ENCODE data around the gene TTYH3.
"Not testable (repeated sequence)": the region's sequence is repeated elsewhere in the genome, so short reads cannot be mapped to it uniquely, and the experiment has no call there.

Gene TTYH3, protein sequence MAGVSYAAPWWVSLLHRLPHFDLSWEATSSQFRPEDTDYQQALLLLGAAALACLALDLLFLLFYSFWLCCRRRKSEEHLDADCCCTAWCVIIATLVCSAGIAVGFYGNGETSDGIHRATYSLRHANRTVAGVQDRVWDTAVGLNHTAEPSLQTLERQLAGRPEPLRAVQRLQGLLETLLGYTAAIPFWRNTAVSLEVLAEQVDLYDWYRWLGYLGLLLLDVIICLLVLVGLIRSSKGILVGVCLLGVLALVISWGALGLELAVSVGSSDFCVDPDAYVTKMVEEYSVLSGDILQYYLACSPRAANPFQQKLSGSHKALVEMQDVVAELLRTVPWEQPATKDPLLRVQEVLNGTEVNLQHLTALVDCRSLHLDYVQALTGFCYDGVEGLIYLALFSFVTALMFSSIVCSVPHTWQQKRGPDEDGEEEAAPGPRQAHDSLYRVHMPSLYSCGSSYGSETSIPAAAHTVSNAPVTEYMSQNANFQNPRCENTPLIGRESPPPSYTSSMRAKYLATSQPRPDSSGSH

DNA sequence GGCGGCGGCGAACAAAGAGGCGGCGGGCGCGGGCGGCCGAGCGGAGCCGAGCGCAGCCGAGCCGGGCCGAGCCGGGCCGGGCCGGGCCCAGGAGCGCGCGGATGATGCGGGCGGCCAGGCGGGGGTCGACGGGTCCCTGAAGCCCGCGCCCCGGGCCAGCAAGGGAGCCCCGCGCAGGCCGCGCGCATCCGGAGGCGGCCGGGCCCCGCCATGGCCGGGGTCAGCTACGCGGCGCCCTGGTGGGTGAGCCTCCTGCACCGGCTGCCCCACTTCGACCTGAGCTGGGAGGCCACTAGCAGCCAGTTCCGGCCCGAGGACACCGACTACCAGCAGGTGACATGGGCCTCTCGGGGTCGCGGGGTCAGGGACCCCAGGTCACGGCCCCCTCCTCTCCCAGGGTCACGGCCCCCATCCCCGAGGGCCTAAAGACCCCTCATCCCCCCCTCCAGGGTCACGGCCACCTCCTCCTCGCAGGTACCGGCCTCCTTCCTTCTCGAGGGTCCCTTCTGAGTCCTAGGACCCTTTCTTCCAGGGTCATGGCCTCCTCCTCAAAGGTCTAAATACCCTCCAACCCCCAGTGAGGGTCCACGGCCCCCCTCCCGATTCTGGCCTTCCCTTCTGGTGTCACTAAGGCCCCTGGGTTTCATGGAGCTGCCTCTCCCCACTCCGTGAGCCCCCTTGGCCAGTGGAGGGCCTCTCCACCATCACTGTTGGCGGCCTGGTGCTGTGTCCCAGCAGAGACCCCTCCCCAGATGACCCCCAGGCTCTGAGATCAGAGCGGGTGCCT is at the start of gene TTYH3:
Gene TTYH3 (plus strand): TSS at position 41 of the 787 bp plus-strand sequence. CDS start 170 bp downstream, at position 211.
- DNase-seq, result no peak

DNA sequence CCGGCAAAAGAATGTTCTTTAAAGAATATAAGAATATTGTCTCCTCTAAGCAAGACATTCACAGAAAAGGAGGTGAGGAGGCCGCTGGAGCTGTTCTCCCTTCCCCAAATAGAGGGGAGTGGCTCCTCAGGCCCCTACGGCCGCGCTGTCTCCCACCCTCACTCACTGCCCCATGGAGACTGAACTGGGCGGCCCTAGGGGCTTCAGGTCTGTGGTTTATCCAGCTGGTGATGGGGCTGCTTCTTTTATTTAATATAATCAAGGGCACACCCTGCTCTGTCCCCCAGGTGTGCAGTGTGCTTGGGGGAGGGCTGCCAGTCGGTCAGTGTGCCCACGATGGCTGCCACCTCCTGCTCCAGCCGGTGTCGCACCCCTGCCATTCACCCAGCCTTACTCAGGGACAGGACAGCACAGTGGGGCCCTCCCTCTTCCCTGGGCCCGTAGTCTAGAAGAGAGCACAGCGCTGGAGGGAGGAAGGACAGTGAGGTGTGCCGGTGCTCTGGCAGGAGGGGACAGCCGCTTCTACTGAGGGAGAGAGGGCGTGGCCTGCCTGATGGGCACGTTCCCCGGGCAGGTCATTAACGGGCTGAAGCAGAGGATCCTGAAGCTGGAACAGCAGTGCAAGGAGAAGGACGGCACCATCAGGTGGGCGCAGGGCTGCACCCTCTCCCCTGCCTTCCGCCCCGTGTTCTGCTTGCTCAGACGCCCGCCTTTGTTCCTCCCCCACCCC is 49.6 kb upstream of the TTYH3 start:
- DNase-seq, result no peak

DNA sequence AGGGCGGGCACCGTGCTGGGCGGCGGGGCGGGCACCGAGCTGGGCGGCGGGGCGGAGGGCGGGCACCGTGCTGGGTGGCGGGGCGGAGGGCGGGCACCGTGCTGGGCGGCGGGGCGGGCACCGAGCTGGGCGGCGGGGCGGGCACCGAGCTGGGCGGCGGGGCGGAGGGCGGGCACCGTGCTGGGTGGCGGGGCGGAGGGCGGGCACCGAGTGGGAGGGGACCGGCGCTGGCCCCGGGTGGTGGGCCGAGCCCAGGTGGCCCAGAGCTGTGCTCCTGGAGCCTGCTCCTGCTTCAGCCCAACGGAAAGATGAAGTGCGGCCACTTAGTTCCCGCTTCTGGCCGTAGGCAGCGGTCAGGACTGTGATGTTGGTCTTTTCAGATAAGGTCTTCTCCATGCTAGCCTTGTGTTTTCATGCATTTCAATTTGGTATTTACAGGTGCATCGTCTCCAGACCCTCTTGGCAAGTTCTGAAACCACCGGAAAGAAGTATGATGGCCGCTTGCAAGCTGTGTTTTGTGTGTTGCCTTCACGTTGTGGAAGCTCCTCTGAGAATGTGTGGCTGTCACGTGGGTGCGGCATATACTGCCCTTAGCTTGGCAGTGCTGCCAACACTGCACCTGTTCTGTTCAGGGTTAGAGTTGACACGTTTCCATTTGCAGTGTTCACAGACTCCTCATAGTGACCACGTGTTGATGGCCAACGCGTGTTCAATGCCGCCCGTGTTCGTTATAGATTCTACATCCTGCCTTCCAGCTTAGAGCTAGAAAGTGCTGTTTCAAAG is 47.8 kb upstream of the TTYH3 start:
- no peak for DNase-seq

DNA sequence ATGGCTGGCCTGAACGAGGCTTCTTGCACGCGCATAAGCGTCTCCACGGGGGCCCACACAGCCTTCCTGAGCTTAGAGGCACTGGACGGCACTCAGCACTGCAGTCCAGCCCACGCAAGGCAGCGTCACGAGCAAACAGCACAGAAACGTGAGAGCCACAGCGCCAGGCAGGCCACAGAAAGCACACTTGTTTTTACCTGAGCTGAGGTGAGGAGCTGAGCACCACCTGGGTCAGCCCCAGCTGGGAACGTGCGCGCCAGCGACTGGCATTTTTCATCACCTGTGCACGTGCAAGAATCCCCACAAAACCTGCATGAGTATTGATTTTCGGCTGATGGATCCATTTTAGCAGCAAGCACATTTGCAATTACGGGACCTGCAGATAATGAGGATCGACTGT is 46.3 kb upstream of the TTYH3 start:
- DNase-seq, result no peak

DNA sequence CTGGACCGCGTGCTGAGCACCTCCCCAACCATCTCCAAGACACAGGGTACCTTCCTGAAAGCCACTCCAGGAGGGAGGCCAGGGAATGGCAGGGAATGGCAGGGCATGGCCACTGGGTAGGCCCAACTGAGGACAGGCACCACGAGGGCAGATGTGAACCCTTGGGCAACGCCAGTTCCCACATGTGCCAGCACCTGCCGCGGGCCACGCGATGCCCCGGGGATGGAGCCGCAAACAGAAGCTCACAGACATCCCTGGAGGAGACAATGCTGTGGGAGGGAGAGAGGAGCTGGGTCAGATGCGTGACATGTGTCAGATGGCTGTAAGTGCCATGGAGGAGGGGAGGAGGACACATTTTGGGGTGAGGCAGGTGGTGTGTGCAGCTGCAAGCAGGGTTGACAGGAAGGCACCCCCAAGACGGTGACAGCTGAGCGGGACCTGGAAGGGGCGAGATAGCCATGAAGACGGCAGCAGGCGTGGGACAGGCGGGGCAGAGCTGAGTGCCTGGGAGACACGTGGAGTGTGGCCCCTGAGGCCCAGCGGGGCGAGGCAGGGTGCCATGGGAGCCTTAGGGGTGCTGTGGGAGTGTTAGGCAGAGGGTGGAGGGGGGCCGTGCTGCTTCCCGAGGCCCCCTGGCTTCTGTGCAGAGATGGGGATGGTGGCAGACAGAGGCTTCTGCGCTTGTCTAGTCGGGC is 45.3 kb upstream of the TTYH3 start:
- DNase-seq, result no peak

DNA sequence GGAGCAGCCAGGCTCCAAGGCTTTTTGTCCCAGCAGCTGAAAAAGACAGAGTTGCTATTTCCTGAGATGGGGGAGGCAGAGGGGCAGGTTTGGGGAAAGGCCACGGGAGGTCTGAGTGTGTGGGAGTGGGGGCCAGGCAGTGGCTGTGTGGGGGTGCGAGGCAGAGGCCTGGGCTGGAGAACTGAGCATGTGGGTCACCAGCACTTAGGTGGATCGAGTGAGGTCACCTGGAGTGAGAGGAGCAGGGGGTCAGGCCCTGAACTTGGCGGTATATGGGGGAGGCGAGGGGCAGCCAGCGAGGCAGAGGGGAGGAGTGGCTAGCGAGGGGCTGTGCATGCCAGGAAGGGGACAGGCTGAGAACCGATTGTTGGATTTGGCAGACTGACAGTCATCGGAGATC is 44.7 kb upstream of the TTYH3 start:
- no peak for DNase-seq

DNA sequence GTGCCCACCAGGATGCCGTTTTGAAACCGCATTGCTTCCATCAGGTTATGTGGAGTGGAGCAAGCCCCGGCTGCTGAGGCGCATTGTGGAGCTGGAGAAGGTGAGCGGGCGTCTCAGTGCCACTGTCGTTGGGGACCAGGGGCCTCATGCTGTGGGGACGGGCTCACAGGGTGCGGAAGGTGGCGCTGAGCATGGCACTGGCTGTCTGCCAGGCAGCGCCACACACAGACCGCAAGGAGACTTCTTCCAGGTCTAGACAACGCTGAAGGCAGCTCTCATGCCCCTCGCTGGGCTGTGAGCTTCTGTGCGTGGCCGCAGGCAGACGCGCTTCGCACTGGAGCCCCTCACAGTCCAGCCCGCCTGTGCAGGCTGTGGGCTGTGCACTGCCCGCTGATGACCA is 44.0 kb upstream of the TTYH3 start:
- DNase-seq, result no peak

DNA sequence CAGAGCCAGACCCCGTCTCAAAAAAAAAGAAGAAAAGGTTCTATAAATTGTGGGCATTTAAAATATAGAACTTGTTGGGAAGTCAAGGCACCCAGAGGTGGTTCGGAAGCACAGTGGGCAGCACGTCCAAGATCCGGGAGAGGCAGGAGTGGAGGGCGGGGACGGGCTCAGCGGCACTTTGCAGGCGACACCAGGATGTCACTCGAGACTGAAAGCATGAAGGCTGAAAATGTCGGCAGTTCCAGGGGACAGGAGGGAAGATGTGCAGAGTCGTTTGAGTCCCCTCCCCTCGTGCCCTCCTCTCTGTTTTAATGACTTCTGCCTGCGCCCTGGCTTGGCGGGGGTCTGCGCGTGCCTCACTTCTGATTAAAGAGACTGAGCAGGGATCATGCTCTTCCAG is 42.4 kb upstream of the TTYH3 start:
- DNase-seq, result no peak

DNA sequence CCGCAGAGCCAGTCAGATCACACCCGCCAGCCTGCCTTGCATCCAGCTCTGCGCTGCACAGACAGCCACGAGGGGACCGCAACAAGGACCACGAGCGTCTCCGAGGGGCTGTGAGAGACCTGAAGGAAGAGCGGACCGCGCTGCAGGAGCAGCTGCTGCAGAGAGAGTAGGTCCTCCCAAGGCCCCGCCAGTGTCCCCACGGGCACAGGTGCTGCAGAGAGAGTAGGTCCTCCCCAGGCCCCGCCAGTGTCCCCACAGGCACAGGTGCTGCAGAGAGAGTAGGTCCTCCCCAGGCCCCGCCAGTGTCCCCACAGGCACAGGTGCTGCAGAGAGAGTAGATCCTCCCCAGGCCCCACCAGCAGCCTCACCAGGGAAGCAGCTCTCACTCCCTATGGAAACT is 41.8 kb upstream of the TTYH3 start:
- not testable (repeated sequence) for DNase-seq

DNA sequence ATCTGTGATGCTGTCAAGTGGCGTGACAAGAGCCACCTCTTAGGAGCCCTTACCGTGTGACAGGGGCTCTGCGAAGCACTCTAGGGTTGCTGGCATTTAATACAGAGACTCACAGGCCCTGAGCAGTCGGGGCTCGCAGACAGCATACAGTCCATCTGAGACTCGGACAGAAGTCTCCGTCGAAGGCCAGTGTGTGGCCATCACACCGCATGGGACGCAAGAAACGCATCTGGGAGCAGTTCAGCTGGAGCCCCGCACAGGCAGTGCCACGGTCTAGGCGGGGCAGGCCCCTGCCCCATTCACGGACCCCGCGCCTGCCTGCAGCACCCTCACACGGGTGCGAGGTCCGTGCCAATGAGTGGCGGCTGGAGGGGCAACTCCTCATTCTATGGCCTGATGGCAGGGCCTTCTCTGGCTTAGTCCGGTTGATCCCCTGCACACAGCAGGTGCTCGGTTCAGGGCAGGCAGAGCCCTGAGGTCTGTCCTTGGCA is 39.4 kb upstream of the TTYH3 start:
- DNase-seq, result no peak

DNA sequence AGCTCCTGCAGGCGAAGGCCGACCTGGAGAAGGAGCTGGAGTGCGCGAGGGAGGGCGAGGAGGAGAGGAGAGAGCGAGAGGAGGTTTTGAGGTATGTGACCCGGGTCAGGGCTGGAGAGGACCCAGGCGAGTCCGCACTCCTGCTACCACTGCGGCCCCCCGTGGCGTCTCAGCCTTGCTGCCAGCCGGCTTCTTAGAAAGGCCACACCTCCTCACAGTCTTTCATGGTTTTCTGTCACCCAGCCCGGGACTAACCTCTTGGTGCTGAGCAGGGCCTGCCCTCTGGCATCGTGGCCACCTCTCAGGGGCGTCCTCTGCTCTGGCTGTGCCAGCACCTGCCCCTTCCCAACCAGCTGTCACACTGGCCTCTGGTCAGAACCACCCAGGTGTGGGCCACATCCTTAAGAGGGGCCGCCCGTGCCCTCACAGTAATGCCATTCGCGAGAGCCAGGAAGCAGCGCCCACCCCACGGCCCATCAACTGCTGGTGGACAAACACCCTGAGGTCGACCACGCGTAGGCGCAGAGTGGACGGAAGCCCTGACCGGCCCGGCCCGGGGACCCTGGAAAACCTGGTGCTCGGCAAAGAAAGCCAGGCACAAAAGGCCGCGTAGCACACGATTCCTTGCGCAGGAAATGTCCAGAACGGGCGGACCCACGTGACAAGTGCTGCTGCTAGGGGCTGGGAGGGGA is 38.6 kb upstream of the TTYH3 start:
- no peak for DNase-seq

DNA sequence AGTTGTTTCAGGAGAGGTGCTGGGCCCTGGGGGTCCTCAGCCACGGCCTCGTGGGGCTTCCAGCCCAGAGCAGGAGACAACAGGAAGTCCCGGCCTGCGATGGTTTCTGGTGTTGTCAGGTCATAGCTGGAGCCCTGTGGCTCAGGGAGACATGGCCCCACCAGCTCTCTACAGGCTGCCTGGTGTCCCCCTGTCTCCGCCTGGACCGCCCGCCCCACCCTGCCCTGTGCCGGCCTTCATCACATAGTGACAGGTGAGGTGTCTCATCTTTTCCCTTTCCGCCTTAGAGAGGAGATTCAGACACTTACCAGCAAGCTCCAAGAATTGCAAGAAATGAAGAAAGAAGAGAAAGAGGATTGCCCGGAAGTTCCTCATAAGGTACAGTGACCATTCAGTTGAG is 37.2 kb upstream of the TTYH3 start:
- DNase-seq, result no peak

DNA sequence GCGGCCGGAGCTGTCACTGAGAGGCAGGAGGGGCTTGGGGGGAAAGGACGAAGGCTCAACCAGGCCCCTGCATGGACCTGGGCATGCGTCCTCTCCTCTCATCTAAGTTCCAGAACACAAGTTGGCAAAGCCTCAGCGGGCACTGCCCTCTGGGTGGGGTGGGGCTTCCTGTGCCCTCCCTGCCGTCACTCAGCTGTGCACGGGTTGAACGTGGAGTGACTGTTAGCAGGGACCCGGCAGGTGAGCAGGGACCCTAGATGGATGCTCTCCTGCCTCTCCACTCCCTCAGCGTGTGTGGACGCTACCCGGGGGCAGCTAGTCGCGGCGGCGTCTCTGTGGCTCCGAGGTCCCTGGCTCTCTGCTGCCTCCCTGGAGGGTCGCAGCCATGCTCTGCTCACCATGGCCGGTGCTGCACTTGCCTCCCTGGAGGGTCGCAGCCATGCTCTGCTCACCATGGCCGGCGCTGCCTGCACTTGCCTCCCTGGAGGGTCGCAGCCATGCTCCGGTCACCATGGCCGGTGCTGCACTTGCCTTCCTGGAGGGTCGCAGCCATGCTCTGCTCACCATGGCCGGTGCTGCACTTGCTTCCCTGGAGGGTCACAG is 36.4 kb upstream of the TTYH3 start:
- DNase-seq, result no peak

DNA sequence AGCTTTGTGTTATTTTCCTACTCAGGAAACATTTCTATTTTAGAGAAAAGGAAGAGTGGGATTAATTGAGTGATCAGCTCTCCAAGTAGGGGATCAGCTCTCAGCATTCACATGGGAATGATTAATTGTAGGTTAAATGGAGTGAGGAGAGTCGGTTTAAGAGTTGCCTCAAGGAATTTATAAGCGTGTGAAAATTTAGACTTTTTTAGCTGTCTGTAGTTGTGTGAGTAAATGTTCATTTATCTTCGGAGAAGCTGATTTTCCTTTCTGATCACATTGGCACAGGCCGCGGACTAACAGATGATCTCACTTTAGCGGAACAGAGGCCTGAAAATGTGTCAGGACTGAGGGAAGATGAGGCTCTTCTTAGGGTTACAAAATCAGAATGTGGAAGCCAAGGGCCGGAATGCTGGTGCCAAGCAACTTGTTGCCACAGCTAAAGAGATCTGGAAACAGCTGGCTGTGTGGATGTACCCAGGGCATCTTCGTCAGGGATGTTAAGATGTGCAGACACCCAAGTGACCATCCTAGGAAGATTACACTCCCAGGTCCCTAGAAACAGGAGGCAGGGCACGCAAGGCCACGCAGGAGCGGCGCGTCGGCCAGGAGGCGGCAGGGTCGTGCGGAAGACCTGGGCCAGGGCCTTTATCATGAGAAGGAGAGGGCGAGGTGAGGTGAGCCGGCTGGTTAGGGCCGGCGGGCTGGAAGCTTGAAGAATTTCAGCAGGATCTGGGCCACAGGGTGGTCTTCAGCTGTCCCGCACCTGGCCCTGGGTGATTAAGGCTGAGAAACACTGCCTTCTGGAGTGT is 35.1 kb upstream of the TTYH3 start:
- no peak for DNase-seq

DNA sequence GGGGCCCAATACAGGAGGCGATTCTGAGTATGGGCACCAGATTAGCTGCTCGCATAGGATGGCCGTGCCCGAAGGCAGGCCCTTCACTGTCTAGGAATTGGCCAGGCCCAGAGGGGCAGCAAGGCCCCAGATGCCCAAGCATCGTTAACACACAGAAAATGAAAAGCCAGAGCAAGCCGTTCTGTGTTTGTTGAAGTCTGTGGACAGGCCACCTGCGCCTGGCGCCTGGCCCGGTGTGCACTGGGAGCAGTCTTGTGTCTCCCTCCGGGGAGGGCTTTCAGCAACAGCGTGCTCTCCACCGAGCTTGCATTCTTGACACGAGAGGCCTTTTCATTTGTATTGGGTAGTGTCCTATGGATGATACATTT is 34.5 kb upstream of the TTYH3 start:
- no peak for DNase-seq

DNA sequence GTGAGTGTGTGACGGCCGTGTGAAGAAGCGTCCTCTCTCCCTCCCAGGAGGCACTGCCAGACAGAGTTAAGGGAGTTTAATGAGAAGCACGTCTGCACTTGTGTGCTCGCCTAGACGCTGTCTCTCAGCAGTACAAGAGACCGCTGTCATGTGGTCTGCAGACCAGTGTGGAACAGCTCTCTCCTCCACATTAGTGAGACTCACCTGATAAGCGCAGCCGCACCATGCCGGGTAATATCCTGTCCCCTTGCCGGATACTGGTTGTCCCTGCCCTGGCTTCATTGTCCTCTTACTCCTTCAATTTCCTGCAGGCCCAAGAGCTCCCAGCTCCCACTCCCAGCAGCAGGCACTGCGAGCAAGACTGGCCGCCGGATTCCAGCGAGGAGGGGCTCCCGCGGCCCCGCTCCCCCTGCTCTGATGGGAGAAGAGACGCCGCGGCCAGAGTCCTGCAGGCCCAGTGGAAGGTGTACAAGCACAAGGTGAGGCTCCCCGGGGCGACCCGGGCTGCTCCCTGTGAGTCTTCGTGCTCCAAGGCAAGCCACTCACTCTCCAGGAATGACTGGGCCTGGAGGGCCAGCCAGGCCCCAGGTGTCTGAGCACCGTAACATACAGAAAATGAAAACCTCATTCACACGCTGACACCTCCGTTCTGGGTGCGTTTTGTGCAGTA is 33.5 kb upstream of the TTYH3 start:
- no peak for DNase-seq

DNA sequence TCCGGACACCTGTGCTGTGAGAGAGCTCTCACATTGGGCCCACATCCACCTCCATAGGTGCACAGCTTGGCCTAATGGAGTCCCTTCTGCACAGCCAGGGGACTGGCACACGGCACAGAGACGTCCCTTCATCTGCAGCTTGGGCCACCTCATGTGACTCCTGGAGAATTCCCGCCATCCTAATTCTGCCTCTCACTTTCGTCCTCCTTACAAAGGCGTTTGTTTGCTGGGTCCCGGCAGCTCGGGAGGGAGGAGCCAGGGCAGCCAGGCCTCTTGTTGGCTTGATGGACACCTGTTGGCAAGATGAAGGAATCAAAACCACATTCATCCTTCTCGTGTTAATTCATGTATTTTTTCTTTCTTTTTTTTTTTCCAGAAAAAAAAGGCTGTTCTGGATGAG is 30.7 kb upstream of the TTYH3 start:
- no peak for DNase-seq

DNA sequence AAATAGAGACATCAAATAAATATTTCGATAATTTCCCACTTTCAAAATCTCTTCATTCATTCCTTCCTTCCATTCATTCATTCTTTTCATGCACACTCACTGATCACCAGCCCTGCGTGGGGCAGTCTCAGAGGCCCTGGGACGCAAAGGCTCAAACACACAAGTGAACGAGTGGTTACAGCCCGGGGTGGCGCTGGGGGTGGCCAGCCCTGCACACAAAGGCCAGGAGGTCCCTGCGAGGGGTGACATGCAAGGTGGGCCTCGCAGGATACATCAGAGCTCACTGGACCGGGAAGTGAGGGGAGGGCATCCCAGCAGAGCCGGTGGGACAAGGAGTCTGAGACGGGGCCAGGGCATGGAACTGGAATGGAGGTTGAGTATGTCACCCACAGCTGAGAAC is 29.9 kb upstream of the TTYH3 start:
- DNase-seq, result no peak

DNA sequence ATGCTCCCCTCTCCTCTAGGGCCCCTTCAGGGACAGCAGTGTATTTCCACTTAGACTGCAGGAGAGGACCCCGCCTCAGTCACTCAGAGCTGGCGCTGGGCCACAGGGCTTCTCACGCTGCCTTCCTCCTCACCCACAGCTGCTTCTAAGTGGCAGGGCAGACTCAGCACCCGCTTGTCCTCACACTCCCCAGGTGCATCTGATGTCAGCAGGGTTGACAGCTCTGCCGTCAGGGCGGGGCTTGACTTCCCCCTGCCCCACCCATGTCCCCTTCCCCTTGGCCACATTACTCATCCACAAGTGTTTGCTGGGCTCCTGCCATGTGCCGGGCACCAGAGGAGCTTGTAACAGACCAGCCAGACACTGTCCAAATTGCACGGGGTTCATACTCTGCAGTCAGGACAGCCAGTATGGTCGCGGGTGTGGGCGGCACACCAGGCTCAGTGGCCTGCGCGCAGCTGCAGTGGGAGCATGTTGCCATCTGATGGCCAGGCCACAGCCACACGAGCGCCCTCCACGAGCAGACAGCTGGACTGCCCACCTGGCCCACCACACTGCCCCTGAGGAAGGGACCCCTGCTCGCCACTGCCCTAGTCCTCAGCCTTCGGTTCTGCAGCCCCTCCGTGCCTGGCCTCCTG is 29.3 kb upstream of the TTYH3 start:
- no peak for DNase-seq
